Brain microvascular endothelial cell (primary cell): ENCODE results near the gene SKAP1.

ENCODE experiments used
- DNase-seq: peaks from one replicate; pipeline ENCODE4 v3.0.0-alpha.2; 2020
- H3K27ac ChIP-seq: fragments of 250-450 bp; sonication (Bioruptor Pico); 2 replicates; pipeline ENCODE4 v1.5.1; 2020; ENCODE audit warnings: mild to moderate bottlenecking, moderate library complexity
- H3K27me3 ChIP-seq: fragments of 250-450 bp; sonication (Bioruptor Pico); replicated peaks from 2 replicates; pipeline ENCODE4 v1.5.1; 2020; ENCODE audit warnings: mild to moderate bottlenecking
- H3K36me3 ChIP-seq: fragments of 250-450 bp; sonication (Bioruptor Pico); replicated peaks from 2 replicates; pipeline ENCODE4 v1.5.1; 2020; ENCODE audit warnings: mild to moderate bottlenecking
- H3K4me3 ChIP-seq: 2 replicates; pipeline ENCODE4 v1.5.1; 2011; ENCODE audit warnings: low read depth, mild to moderate bottlenecking, control low read depth, low read length, moderate library complexity
- in situ Hi-C: cut with HindIII; loops from 2 replicates; pipeline ENCODE4 v1.10.0; 2017; ENCODE audit warnings: low sequenced_read_pairs, low pct_ligation_motif_present
- TF ChIP-seq, protein P1 (sequence below): IDR thresholded peaks from 2 replicates; pipeline ENCODE4 v1.5.1; 2011; ENCODE audit warnings: low read depth, mild to moderate bottlenecking, moderate library complexity, low read length, control low read depth, inconsistent platforms; ENCODE audit errors: missing control alignments

SKAP1 gene

DNA sequence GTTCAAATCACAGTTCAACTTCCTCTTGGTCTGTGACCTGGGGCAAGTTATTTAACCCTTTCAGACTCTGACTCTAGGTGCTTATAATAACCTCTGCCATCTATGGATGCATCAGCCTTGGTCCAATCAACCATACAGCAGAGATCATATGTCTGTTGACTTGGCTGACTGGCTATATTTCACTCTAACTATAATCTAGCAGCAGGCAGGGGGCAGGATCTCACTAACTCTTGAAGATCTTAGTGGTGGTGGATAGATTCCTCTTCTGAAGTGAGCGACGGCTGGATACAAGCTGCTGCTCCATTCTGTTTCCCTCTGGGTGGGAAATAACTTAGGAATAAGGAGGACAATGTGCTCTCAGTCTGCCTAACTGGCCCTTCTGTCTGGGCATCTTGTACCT, 146.6 kb downstream of the SKAP1 start:
- TF ChIP-seq, protein P1, sequence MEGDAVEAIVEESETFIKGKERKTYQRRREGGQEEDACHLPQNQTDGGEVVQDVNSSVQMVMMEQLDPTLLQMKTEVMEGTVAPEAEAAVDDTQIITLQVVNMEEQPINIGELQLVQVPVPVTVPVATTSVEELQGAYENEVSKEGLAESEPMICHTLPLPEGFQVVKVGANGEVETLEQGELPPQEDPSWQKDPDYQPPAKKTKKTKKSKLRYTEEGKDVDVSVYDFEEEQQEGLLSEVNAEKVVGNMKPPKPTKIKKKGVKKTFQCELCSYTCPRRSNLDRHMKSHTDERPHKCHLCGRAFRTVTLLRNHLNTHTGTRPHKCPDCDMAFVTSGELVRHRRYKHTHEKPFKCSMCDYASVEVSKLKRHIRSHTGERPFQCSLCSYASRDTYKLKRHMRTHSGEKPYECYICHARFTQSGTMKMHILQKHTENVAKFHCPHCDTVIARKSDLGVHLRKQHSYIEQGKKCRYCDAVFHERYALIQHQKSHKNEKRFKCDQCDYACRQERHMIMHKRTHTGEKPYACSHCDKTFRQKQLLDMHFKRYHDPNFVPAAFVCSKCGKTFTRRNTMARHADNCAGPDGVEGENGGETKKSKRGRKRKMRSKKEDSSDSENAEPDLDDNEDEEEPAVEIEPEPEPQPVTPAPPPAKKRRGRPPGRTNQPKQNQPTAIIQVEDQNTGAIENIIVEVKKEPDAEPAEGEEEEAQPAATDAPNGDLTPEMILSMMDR = no peak
- in situ Hi-C loops = no loop called here
- Histone ChIP-seq H3K4me3 (no peak overlapping the region), H3K27me3 (peaks cover 2% of the 10 kb centered on the region), H3K27ac (no peak overlapping the region), H3K36me3 (no peaks in the 10 kb centered on the region)
- DNase-seq = no peak

DNA sequence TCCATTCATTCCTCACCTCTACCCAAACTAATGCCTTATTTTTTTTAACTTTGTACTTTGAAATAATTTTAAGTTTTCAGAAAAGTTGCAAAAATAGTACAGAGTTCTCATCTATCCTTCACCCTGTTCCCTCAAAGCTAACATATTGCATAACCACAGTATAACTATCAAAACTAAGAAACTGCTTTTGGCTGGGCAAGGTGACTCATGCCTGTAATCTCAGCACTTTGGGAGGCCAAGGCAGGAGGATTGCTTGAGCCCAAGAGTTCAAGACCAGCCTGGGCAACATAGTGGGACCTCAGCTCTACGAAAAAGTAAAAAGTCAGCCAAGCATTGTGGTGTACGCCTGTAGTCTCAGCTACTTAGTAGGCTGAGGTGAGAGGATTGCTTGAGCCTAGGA, 147.7 kb downstream of the SKAP1 start:
- no peaks in the 10 kb centered on the region for H3K36me3 ChIP-seq
- peaks cover 2% of the 10 kb centered on the region for H3K27me3 ChIP-seq
- H3K27ac ChIP-seq = no peak overlapping the region
- no peak for DNase-seq
- in situ Hi-C loops = no loop called here
- H3K4me3 ChIP-seq = no peak overlapping the region
- TF ChIP-seq, protein P1 = no peak

DNA sequence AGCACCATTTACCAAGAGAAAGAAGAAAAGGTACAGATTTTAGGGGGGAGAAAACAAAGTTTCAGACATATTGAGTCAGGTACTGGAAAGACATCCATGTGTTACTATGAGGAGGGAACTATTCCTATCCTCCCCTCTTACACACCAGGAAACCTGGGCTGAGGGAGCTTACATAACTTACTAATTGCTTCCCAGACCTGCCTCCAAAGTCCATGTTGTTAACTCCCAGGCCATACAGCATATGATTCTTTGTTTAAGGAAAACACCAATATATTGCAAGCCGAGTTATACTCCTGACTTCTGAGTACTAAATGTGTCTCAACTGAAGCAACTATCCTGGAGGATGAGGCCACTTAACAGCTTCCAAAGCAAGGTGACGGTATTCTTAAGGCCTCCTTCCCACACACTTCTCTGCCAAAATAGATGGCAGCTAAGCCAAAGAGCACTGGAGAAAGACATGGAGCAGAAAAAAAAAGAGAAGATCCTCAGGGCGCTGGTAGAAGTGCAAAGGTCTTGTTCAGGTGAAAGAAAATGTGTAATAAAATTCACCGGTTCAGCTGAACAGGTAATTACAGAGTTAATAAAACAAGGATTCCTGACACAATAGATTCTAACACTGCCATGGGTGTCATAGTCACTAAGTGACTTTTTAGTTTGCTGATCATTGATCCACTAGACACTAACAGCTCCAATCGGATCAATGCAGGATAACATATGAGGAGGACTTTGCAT, 151.1 kb downstream of the SKAP1 start:
- Histone ChIP-seq H3K27me3 (peaks cover 5% of the 10 kb centered on the region), H3K27ac (no peak overlapping the region), H3K4me3 (no peak overlapping the region), H3K36me3 (no peaks in the 10 kb centered on the region)
- DNase-seq = no peak
- in situ Hi-C loops = no loop called here
- TF ChIP-seq, protein P1 = no peak

- no peak overlapping the region for H3K27ac ChIP-seq
- no peak overlapping the region for H3K4me3 ChIP-seq
- H3K36me3 ChIP-seq = no peaks in the 10 kb centered on the region
- in situ Hi-C loops = no loop called here
- TF ChIP-seq, protein P1 = no peak
- H3K27me3 ChIP-seq = peaks cover 5% of the 10 kb centered on the region
- DNase-seq = no peak
These were observed 153.2 kb downstream of the SKAP1 start for GRCh38 chr17:48276776-48277175.

- Histone ChIP-seq H3K27ac (no peak overlapping the region), H3K36me3 (no peaks in the 10 kb centered on the region), H3K4me3 (no peak overlapping the region), H3K27me3 (no peaks in the 10 kb centered on the region)
- DNase-seq = no peak
- in situ Hi-C loops = no loop called here
- TF ChIP-seq, protein P1 = no peak
These were observed 159.1 kb downstream of the SKAP1 start for GRCh38 chr17:48270899-48271298.

DNA sequence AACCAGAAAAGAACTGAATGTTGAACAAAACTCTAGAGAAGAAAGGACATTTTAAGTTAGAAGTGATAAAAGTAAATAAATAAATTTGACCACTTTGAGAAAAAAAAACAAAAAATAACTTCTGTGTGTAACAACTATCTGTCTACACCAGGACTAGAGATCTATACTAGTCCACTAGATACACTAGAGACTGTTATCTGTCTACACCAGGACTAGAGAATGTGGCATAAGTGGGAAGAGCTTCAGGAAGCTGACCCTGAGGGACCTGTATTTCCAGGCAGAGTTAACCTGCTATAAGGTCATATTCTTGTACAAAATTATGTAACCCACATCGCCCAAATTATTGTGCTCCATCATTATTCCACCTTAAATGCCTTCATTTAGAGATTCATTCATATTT, 160.8 kb downstream of the SKAP1 start:
- no peaks in the 10 kb centered on the region for H3K36me3 ChIP-seq
- DNase-seq = no peak
- TF ChIP-seq, protein P1 = no peak
- no peak overlapping the region for H3K27ac ChIP-seq
- no peaks in the 10 kb centered on the region for H3K27me3 ChIP-seq
- in situ Hi-C loops = no loop called here
- no peak overlapping the region for H3K4me3 ChIP-seq
